NCI-H460 (cell line): ENCODE results near the gene RPH3AL. TPM values are rescaled to one million over a fixed set of nuclear protein-coding genes. Genes with fewer than 3 reads are reported as not detected.

Experiments used
- DNase-seq: peaks from one replicate; pipeline ENCODE4 v3.0.0-alpha.2; 2016; ENCODE audit warnings: low read depth; ENCODE audit errors: extremely low read depth
- total RNA-seq: library from RNA; depleted of rRNA; stranded (reverse); fragments of >200 nt; shearing (Covaris generic); gene quantifications from 2 replicates; pipeline ENCODE4 v1.2.3, GENCODE V29; 2014

RPH3AL gene
- total RNA-seq, 1 experiment from 2014 or later = 34.8 TPM

DNA sequence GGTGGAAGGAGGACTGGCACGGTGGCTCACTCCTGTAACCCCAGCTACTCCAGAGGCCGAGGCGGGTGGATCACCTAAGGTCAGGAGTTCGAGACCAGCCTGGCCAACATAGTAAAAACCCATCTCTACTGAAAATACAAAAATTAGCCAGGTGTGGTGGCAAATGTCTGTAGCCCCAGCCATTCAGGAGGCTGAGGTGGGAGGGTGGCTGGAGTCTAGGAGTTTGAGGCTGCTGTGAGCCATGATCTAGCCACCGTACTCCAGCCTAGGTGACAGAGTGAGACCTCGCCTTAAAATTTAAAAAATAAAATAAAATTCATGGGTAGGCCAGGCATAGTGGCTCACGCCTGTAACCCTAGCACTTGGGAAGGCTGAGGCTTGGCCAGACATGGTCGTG, 1.2 kb upstream of the RPH3AL start:
- no peak for DNase-seq

DNA sequence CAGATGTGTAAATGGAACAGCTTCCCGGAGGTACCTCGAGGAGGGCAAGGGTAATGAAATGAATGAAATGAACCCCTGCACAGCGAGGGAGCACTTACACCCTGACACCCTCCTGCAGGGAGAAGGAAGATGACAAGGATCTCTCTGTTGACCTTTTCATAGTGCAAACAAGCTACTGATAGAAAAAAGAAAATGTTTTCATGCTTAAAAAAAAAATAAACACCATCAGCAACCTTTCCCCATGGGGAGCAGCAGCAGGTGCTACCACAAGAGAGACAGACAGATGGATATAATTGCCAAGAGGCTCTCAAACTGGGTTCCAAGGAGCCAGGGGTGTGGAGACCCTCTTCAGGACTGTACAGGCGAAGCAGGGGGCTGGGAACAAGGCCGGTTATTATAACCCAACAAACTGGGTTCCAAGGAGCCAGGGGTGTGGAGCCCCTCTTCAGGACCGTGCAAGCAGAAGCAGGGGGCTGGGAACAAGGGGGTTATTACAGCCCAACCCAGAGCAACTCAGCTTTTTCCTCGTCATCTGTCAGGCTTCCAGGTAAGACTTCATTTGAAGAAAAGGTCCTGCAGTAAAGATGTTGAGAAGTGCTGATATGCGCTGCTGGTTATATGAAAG, 718 bp upstream of the RPH3AL start:
- peak; percentile 99 for DNase-seq

DNA sequence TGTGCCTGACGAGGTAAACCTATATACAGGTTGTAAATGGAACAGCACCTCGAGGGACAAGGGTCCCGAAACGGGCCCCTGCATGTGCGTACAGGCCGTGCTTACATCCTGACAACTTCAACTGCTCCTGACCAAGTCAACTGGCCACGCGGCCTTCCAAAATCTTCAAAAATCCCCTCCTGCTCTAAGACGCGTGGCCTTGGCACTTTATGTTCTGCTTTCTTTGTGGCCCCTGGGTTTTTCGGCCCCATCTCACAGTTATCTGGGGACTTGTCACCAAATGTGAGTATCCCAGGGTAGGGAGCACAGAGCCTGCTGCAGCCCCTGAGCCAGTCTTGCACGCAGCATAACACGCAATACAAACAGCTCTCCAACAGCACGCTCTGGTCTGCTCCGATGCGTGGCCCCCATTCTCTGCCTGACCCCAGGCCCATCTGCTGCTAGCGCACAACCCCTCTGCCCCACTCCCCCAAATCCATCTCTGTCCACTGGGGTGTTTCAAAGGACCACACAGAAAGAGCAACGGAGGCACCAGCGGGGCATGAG, 659 bp downstream of the RPH3AL start:
- DNase-seq = no peak

DNA sequence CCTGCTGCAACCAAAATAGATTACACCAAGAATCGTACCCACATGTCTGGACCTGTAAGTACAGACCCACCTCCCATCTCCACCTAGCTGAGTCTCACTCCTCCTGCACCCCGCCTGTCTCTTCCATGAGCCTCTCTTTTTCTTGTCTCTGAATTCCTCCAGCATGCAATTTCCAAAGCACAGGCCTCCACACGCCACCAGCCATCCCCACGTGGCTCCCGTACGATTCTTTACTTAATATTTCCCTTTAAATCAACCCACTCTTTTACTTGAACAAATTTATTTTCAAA, 1.2 kb downstream of the RPH3AL start:
- no peak for DNase-seq

GRCh38 chr17:350706-351448, 1.7 kb downstream of the RPH3AL start:
- DNase-seq = peak; percentile 96

GRCh38 chr17:349666-350065, 2.9 kb downstream of the RPH3AL start:
- DNase-seq = peak; percentile 61

DNA sequence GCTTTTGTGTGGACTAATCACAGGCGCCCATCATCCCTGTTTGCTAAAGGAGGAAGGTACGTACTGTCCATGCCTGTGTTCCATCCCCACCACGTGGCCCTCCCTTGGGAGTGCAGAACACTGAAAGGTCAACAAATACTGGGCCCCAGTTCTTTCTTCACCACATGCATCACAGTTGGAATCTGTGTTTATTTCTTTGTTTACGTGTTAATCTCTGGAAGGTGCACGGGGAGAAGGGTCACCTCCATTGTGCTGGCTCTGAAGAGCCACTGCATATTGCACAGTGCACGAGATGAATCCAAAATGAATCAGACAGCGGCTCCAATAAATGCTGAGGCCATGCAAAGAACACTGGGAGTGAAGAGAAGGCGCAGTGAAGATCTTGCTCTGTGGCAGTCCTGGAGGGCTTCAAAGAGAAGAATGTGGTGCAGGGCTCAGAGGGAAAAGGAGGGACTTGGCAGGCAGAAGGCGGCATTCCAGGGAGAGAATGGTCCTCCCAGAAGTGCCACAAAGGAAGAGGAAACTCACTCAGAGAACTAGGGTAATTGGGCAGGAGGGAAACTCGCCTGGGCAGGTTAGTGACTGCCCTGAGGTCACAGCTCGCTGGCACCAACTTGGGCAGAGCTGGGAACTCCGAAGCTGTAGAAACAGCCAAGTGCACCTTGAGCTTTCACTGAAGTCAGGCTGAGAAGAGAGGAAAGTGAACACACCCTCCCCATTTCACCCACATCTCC, 3.7 kb downstream of the RPH3AL start:
- peak; percentile 95 for DNase-seq

DNA sequence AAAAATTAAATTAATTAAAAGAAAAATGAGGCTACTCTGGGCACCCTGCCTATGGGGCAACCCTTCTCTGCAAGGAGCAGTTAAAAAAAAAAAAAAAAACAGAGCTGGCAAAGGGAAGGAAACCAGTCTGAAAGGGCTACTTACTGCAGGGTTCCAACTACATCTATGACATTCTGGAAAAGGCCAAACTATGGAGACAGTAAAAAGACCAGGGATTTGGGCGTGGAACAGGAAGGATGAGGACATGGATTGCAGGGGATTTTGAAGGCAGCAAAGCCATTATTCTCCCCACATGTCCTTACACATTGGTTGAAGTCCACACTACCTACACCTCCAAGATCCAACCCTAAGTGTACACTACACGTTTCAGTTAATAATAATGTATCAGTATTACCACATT, 4.6 kb downstream of the RPH3AL start:
- DNase-seq = no peak

DNA sequence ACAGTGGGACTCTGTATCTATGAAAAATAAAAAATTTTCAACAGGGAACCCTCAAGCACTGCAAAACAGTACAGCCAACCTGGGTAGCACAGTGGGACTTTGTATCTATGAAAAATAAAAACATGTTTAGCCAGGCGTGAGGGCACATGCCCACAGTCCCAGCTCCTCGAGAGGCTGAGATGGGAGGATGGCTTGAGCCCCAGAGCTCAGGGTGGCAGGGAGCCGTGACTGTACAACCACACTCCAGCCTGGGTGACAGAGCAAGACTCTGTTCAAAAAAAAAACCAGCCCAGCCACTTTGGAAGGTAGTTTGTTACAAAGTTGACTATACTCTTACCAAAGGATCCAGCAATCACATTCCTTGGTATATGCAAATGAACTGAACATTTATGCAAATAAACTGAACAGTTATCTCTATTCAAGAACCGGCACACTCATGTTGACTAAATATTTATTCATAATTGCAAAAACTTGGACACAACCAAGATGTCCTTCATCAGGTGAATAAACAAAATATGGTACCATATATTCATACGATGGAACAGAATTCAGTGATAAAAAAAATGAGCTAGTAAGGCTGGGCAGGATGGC, 5.2 kb downstream of the RPH3AL start:
- no peak for DNase-seq

- DNase-seq = no peak
Observed at GRCh38 chr17:345992-346785, 6.4 kb downstream of the RPH3AL start.

- no peak for DNase-seq
Observed at GRCh38 chr17:345261-345660, 7.3 kb downstream of the RPH3AL start.

DNA sequence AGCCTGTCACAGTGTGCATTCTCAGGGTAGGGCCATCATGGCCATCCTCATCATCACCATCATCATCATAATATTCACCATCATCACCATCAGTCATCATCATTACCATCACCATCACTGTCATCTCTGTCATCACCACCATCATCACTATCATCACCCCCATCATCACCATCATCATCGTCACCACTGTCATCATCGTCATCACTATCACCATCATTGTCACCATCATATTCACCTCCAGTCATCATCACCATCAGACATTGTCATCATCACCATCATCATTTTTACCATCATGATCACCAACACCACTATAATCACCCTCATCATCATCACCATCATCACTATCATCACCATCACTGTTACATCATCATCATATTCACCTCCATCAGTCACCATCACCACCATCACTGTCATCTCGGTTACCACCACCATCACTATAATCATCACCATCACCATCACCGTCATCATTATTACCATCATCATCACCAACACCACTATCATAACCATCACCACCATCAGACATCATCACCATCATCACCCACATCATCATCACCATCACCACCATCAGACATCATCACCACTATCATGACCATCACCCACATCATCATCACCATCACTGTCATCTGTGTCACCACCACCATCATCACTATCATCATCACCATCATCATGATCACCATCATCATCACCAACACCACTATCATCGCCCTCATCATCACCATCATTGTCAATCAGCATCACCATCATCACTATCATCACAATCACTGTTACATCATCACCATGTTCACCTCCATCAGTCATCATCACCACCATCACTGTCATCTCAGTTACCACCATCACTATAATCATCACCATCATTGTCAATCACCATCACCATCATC, 8.5 kb downstream of the RPH3AL start:
- DNase-seq = no peak

DNA sequence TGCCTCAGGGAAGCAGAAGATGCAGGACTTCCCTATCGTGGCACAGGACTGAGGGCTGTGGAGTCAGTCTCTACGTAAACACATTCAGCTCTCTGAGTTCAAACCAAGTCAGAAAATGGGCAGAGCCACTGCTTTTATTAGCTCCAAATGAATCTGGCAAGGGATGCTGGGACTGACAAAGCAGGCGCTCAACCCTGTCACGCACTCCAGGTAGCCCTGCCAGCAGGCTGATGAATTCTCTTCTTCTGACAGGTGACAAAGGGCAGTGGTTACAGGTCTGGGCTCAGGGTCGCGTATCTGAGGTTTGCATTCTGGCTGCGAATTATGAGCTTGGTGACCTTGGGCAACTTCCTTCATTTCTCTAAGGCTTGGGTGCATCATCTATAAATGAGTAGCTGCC, 9.4 kb downstream of the RPH3AL start:
- no peak for DNase-seq

DNA sequence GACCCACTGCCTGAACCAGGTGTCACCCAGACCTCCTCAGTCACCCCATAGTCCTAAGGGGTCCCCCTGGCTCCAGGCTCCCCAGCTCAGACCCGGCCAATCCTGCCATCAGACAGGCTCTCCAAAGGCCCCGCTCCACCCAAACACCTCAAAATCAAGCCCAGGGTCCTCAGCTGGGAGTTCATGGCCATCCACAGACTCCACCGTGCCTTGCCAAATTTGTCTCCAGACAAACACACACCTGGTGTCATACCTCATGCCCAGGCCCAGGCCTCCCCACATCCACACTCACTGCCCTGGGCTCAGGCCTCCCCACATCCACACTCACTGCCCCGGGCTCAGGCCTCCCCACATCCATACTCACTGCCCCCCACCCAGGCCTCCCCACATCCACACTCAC, 12.5 kb downstream of the RPH3AL start:
- no peak for DNase-seq

GRCh38 chr17:339193-340061, 13.2 kb downstream of the RPH3AL start:
- DNase-seq = no peak

DNA sequence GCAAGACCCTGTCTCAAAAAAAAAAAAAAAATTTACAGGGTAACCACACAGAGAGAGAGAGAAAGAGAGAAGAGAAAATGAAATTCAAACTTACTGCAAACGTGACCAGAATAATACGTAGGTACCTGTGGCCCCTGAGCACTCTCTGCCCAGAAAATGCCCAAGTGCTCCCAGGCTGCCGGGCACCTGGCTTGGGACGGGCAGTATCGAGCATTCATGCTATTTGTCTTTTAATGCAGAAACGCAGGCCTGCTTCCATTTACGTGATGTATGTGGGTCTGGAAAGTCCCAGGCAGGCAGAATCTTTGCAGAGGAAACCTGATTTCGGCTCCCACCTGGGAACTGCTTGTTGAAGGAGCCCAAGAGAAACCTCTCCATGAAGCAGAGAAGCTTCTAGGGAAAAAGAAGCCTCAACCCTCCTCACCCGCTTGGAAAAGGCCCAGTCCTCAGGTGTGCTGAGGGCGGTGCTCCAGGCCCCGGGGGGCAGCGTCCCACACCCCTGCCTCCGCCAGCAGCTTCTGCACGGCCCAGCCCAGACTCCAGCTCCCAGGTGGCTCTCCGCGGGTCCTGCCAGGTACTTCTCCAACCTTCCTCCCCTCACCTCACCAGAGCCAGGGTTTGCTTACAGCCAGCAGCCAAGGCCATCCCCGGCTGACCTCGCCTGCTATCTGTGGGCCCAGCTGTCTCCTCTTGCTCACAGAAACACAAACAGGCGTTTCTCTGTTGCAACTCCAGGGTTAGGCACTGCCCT, 14.0 kb downstream of the RPH3AL start:
- DNase-seq = no peak

DNA sequence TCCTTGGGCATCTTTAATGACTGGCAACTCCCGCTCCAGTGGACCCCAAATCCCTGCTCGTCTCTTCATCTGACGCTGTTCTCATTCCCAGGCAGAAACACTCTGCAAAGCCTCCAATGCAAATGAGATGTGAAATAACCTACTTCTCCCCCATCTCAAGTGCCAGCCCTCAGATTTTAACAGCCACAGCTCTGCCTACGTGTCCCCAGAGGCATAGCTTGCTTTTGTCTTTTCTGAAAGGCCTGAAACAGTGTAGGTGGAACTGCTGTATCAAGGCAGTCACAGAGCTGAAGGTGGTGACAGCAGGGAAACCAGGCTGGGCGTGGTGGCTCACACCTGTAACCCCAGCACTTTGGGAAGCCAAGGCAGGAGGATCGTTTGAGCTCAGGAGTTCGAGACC, 14.7 kb downstream of the RPH3AL start:
- DNase-seq = no peak

GRCh38 chr17:337453-337852, 15.2 kb downstream of the RPH3AL start:
- DNase-seq = no peak
